Activated CD8-positive, alpha-beta memory T cell treated with anti-CD3 and anti-CD28 coated beads for 4 hours (primary cell): Measurements from ENCODE around the gene KCNMA1.
"Not testable (repeated sequence)": the region's sequence is repeated elsewhere in the genome, so short reads cannot be mapped to it uniquely, and the experiment has no call there.

Experiments
- DNase-seq, 2 donors: peaks; one replicate each; pipeline ENCODE4 v3.0.0-alpha.2; 2020; ENCODE audit warnings: low read depth in 2 of 2

KCNMA1 gene

DNA sequence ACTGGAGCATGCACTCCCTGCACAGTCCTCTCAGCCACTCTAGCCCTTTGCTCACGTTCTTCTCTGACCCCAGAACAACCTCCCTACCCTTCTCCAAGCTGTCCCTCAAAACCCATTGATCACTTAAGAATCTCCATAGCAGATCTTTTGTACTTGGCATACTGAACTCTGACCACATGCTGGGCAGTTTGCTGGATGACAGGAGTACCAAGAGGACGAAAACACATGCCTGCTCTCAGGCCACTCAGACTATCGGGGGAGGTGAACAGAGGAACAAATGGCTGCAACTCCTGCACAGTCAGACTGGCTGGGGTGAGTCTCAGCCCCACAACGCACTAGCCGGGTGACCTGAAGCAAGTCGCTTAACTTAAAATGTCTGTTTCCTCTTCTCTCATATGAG lies 52.7 kb downstream of the KCNMA1 start:
- no peak for DNase-seq

DNA sequence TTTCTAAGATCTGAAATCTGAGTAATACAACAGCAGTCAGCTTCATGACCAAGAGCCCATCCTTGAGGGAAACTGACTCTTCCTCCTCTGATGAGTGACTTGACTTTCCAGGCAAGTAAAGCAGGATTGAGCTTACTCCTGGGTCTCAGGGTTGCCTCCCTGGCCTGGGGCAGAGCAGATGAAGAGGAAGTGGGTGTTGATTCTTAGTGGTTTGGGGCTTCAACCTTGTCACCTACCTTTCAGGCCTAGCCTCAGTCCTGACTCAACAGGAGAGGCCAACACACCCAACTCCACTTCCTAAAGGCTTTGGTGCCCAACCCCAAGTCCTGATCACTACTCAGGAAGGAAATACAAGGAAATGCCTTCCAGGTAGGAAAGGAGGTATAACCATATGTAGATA lies 54.1 kb downstream of the KCNMA1 start:
- DNase-seq: no peak

DNA sequence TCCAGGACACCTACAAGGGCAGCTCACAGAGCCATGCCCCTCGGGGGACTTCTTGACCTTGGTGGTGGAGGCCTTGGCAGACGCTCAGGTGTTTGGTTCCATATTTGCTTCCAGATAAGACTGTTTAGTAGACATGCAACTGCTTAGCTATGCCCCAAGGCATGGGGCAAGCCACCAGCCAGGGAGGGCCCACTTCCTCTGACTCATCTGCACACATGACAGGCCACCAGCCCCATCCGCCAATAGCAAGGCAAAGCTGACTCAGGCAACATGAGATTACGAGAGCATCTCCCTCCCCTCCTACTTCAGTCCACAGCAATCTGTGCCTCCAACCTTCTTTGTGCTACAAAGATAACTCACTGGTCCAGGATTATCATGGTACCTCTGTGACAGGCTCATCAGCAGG lies 54.9 kb downstream of the KCNMA1 start:
- no peak for DNase-seq

DNA sequence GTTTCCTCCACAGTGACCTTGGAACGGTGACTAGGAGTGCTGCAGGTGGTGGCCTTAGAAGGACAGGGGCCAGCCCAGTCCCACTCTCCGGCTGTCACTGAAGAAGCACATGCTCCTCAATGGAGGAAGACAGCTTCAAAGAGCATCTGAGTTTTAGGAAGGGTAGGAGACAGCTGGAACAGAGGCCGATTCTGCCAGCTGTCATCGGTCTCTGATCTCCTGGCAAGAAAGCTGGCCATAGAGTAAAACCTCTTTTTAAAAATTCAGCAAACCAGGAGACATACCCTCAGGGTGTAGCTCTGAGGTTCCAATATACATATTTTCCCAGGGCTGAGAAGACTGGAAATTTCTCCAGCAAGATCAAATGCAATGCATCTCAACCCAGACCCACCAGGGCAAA lies 55.9 kb downstream of the KCNMA1 start:
- DNase-seq: no peak

DNA sequence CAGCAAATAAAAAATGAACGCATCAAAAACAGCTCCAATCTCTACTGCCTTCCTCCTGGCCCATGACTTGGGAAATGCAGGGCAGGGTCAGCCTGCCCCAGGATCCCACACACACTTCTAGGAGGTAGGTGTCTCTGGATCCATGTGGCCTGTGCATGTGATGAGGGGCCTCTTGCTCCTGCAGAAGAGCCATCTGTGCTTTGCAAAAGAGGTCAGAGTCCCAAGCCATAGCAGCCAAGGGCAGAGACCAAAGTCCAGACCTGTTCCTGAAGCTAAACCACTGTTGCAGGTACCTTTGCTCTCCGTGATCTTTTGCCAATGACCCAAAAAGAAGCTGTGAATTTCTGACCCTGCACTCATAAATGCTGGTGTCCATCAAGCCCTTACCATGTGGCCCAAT lies 57.1 kb downstream of the KCNMA1 start:
- DNase-seq: no peak

DNA sequence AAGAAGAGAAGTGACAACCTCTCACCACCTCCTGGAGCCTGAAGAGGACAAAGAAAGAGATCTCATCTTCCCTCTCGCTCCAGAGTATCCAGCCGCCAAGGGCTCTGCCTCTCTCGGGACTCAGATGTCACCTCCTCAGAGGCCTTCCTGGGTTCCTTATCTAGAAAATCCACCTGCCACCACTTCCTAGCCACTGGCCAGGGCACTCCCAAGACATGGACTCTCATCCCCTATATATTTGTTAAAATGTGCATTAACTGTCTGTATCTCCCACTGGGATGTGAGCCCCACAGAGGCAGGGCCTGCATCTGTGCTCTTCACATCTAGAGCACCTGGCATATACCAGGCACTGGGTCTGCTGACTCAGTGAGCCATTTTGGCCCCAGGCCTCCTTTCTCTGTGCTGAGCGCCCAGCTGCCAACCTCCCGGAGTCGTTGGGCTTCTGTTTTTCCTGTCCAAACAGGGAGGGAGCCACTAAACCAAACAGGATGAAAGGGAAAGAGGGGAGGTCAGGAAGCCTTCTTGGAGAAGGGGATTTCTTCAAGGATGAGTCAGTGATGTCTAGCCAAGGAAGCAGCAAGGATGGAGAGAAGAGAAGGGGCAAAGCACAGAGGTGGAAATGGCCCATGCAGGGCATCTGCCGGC lies 58.9 kb downstream of the KCNMA1 start:
- DNase-seq: no peak

DNA sequence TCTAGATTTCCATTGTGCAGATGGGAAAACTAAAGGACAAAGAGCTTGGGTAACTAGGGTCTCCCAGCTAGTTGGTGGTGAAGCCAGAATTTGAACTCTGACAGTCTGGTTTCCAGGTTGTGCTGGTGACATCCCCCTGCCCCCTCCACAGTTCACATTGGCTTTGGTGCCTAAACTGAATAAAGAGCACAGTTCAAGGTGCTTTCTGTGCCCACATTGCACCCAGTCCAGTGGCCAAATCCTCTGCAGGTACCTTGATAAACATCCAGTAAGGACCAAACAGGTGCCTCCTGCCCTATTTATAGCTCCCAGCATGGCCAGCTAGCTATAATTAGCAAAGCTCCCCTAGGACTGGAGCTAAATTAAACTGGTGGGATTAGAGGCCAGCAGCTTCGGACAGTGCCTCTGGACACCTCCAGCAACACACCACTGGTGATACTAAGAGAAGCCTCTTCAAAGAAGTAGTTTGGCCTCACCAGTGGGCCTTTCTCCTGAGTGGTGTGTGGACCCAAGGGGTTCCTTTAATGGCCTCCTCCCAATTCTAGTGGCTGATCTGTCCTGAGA lies 59.9 kb downstream of the KCNMA1 start:
- DNase-seq: no peak

DNA sequence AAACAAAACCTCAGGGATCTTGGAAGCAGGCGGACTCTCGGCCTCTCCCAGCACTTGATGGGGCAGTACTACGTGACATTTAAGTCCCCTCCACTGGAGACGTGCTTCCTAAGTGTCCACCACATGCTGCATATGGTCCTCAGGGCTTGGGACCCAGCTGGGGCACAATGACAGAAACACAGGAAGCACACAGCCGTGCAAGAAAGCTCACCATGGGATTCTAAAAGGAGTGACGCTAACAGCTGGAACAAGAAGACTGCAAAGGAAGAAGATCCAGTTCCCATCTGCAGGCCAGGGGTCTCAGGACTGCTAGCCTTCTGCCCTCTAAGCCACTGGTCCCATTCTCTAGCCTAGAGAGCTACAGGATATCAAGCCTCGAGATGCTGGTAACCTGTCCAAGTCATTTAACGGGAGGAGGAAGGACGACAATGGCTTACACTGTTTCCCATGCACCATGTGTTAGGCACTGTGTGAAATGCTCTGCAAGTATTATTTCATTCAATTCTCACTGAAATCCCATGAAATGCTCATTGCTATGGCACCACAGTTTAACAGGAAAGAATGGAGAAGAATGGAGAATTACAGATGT lies 61.1 kb downstream of the KCNMA1 start:
- no peak for DNase-seq

DNA sequence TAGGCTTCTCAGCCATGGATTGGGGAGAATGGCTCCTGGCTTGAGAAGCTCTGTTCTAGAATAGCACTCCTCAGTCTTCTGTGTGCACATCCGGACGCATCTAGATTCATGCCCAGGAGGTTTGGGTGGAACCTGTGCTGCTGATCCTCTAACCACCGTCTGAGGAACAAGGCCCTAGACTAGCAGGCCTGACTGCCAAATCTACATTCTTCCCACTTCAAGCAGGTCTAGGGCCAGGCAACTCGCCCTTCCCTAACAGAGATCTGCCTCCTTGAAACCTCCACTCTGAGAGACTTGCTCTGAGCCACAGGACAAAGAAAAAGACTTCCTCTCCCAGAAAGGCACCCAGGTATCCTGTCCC lies 61.6 kb downstream of the KCNMA1 start:
- no peak for DNase-seq

DNA sequence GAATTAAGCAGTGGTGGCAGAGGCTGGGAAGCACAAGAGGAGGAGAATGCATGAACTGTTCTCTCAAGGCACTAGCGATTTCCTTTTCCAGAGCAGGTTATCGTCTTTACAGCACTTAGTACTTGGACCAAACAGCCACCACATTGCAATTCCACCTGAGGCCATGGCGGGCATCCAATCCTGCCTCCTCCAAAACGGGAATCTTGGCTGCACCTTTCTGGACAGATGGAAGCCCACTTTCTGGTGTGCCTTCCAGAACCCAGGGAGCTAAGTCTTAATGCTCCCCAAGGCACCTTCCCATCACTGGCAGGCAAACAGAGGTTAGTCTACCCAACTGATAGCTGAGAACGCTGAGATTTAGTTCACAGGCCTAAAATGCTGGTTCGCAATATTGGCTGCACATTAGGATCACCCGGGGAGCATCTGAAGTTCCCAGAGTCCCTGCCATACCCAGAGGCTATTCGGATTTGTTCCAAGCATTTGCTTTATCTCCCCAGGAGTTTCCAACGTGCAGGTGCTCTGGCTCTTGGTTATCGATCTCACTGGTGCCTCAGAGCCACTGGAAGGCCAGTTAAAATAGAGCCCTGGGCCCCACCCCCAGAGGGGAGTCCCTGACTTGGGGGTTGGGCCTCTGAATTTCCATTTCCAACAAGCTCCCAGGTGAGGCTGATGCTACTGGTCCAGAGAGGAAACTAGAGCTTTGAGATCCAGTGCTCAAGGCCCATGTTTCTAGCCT lies 62.2 kb downstream of the KCNMA1 start:
- no peak for DNase-seq

DNA sequence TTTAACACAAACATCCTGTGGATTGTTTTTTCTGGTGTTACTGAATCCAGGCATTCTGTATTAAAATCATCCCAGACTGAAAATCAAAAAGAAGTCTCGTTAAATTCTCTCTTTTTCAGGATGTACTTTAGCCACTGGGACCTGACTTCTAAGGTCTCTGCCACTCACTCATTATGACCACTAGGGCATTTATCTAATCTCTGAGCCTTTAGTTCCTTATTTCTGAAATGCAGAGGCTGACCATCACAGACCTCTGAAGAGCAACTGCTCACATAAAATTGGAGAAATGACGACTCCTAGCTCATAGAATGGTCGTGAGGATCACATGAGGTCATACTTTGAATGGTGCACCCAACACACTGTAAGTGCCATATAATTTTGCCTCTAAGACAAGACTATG lies 63.2 kb downstream of the KCNMA1 start:
- no peak for DNase-seq

DNA sequence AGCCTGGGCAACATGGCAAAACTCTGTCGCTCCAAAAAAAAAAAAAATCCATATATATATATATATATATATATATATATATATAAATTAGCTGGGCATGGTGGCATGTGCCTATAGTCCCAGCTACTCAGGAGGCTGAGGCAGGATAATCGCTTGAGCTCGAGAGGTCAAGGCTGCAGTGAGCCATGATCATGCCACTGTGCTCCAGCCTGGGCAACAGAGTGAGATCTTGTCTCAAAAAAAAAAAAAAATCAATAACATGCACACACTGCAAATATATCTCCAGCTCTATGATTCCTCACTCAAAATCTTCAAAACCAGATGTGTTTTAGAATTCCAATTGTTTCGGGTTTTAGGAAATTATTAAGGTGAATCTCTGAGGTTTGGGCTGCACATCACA lies 65.1 kb downstream of the KCNMA1 start:
- DNase-seq: not testable (repeated sequence)

DNA sequence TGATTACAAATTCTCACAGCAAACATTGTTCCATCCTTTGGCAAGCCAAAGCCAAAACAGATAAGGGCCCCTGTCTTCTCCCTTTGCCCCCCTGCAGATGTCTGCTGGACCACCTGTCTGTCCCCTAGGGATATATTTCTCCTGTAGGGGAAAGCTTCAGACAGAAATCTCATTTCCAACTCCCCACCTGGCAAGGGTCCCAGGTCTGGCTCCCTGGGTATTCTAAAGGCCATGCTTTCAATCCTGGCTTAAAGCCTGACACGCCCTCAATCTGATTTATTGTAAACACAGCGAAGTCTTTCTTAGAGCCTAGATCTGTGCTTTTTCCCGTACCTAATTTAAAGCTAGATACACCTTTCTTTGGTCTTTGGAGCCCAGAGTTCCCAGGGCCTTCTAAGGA lies 66.1 kb downstream of the KCNMA1 start:
- DNase-seq: no peak

DNA sequence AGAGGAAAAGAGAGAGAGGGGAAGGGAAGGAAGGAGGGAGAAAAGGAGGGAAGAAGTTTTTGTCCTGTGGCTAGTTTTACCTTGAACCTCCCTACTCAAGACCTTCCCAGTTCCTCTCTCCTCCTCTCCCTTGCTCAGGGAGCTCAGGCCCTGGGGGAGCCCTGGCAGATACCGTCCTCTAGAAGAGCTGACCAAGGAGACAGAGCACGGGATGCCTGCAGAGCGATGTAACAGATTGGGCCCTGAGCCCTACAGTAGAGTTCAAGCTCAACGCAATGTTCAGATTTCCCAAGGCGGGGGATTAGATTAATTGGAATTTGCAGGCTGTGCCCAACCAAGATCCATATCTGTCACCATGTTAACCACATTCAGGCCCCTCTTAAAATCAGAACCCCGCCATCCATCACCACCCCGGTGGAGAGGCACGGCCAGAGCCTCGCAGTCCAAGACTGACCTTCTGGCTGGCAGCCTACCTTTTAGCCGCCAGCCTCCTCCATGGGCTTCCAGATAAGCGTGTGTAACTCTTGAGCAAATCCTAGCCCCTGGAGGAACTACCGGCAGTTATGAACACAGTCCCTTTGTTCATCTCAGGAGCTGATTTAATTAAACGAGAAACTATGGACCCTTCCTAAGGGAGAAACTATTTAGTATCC lies 70.6 kb downstream of the KCNMA1 start:
- DNase-seq: no peak

DNA sequence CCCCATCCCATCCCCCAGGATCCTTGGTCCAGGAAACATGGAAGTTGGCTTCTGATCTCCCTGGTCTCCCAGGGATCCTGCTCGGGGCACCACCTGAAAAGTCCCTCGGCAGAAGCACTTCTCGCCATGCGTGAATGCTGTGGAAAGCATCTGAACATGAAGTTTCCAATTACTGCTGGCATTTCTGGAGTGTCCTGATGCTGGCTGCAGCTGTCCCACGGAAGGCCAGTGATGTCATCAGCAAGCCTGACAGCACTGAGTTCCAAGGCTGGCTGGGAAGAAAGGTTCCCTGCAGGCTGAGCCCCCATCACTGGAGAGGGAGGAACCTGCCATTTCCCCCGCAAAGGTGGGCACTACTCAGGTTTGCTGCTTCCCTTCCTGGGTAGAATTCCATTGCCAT lies 71.4 kb downstream of the KCNMA1 start:
- no peak for DNase-seq

DNA sequence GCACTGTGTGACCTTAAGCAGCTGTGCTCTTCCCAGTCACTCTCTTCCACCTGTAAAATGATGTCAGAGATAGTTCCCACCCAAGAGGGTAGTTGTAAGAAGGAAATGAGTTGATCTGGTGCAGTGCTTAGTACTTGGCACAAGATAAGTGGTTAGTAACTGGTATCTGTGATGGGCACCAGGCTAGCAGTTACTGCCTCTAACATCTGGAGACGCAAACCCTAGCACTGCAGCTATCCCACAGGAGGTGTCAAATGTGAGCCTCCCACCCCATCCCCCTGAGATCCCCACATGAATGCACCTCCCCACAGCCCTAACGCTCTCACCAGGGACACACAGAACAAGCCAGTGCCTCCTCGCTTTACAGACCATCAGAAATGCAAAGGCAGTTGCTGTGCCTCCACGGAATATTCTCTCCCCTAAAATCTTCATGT lies 72.0 kb downstream of the KCNMA1 start:
- no peak for DNase-seq

DNA sequence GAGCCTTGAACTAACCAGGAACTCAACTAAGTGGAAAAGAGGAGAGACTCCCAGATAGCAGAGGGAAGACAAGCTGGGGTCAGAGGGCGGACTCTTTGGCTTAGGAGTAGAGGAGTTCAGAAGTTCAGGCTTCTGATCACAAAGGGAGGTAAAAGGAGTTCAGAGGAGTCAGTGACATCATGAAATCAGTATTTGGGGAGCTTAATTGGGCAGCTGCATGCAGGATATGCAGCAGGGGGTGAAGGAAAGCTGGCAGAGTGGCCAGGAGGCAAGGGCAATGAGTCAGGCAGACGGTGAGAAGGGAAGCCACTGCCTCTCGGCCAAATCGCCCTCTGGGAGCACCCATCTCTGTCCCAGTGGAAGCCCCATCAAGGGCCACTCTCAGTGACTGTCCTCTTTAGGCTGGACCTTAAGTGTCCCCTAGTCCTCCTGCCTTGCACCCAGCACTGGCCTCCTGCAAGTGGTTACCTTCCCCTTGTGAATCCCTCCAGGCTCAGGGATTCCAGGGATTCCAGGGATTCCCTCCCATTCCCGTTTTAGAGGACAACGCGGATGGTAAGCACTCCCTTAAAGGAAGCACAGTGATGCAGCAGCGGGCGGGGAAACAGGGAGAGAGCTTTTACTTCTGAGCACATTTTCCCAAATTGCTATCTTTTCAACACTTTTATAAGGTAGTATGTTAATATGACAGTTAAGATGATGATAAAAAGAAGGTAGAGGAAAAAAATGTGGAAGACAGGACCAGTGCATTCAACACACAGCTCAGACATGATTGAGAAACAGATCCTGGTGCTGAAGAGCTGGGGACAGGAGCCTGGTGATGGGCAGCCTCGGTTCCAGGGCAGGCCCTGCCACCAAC lies 72.6 kb downstream of the KCNMA1 start:
- no peak for DNase-seq

DNA sequence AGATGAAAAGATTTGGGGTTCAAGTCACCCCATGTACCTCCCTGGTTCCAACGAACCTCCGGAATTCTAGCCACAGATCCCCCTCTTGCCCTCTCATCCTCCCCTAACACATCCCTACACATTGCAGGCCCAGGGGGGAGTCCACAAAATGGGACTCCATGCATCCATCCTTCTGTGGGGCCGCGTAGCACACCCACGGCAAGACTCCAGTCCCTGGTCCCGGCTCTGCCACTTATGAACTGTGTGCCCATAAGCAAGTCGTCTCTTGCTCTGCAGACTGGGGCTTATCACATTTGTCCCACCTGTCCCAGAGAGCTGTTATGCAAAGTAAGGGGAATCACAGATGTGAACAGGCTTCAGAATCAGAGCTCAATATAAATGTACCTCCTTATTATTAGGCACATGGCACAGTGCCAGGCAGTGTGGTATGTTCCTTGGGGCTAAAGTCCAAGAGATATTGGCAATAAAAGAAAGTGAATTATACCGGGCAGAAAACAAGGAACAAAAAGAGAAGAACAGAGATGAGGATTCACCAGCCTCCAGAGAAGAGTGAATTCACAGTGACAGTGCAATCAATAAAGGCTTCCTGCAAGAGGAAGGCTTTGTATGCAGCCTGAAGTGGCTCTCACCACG lies 73.9 kb downstream of the KCNMA1 start:
- DNase-seq: no peak

DNA sequence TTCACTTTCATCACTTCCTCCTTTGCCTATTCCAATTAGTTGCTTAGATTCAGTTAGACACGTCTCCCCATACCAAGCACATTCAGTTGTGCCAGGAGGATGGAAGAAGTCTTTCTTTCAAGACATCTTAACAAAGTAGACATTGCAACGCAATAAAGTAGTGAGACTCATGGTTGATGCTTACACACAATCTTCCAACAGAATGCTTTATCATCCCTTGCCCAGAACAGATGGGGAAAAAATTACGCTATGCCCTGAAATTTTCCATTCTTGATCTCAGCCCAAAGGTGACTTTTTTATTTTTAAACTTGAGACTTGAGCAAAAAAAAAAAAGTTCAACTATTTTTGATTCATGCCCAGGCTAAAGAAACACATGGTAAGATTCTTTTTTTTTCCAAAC lies 74.9 kb downstream of the KCNMA1 start:
- DNase-seq: no peak

DNA sequence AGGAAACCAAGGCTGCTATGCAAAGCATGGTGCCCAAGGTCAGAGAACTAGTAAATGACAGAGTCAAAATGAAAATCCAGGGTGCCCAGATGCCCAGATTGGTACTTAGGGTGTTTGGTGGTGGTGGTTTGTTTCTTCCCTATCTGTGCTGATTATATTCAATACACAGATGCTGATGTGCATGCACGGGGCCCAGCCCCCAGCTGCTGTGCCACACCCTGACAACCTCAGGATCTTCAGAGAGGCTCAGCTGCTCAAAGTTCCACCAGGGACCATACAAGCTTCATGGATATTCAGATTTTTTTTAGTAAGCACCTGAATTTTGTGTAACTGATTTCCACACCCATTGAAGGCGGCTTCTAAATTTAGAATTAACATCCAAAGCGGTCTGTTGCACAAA lies 75.6 kb downstream of the KCNMA1 start:
- no peak for DNase-seq

DNA sequence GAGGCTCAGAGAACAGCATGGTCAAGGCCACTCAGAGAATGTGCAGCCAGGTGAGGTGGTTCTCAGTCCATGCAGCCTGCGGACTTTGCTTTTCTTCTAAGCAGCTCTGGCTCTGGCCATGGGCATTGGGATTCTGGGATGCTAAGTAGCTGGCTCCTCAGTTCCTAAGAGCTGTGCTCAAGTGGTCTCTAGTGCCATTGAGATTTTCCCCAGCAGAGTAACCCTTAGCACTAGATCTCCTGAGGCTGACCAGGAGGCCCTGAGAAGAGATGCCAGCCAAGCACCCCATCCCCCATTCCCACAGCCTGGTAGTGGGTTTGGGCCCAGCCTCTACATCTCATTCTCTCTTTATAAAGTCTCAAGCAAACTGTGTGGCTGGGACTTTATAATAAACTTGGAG lies 77.1 kb downstream of the KCNMA1 start:
- DNase-seq: no peak
